GM18873 (cell line): ENCODE measurements around the gene NXF2.
"Not testable (repeated sequence)": the region's sequence is repeated elsewhere in the genome, so short reads cannot be mapped to it uniquely, and the experiment has no call there.

ENCODE experiments used
- ATAC-seq: cut with Tn5 transposase; IDR thresholded peaks from one replicate; pipeline ENCODE4 v1.9.1; 2021; ENCODE audit warnings: mild to moderate bottlenecking, moderate library complexity, moderate number of reproducible peaks; ENCODE audit not compliant: unreplicated experiment, low FRiP score

The NXF2 gene

GRCh38 chrX:102246893-102247292, at the start of gene NXF2:
Gene NXF2 (plus strand): TSS chrX:102247167. CDS start chrX:102307079, 59,912 bp downstream.
- ATAC-seq, result not testable (repeated sequence)

GRCh38 chrX:102207940-102208339, 39.0 kb upstream of the NXF2 start:
- ATAC-seq, result not testable (repeated sequence)

- not testable (repeated sequence) for ATAC-seq
Measured at GRCh38 chrX:102214986-102215385, 32.0 kb upstream of the NXF2 start, which contains the start of gene TCP11X1. Gene TCP11X1 (plus strand): TSS chrX:102215301.

- not testable (repeated sequence) for ATAC-seq
Measured at GRCh38 chrX:102216497-102216896, 30.5 kb upstream of the NXF2 start.

GRCh38 chrX:102235678-102236077, 11.3 kb upstream of the NXF2 start:
- not testable (repeated sequence) for ATAC-seq

- not testable (repeated sequence) for ATAC-seq
Measured at GRCh38 chrX:102240265-102240664, 6.7 kb upstream of the NXF2 start.

- not testable (repeated sequence) for ATAC-seq
Measured at GRCh38 chrX:102272231-102272630, 25.3 kb downstream of the NXF2 start.

- no peak for ATAC-seq
Measured at GRCh38 chrX:102338162-102338561, 91.2 kb downstream of the NXF2 start.

- ATAC-seq, result no peak
Measured at GRCh38 chrX:102339312-102340298, 92.6 kb downstream of the NXF2 start.

- ATAC-seq, result no peak
Measured at GRCh38 chrX:102341867-102342266, 94.9 kb downstream of the NXF2 start.

GRCh38 chrX:102345916-102346315, 98.9 kb downstream of the NXF2 start:
- no peak for ATAC-seq
